Heart right ventricle (tissue), 16 donors: ENCODE data around the gene NEB. TPM values are rescaled to one million over a fixed set of nuclear protein-coding genes. Genes with fewer than 3 reads are reported as not detected.
"Not testable (repeated sequence)": the region's sequence is repeated elsewhere in the genome, so short reads cannot be mapped to it uniquely, and the experiment has no call there.

Source experiments
- ATAC-seq, 8 donors: fragments of 200-7000 bp; cut with Tn5 transposase; one replicate each; pipeline ENCODE4 v1.9.1; 2020; ENCODE audit warnings: mild to moderate bottlenecking in 8 of 8, moderate library complexity in 8 of 8, moderate number of reproducible peaks in 1 of 8
- DNase-seq, 2 donors: peaks; one replicate each; pipeline ENCODE4 v3.0.0-alpha.2; 2020
- H3K27ac ChIP-seq, 10 donors: fragments of 200-600 bp; sonication (generic) in 2 of 10; one replicate each; pipeline versions ENCODE4 v1.5.0 to v1.8.0; 2020 to 2022; ENCODE audit warnings: mild to moderate bottlenecking in 3 of 10
- H3K27me3 ChIP-seq, 7 donors: fragments of 200-600 bp; one replicate each; pipeline ENCODE4 v1.8.0; 2021 to 2022; ENCODE audit warnings: mild to moderate bottlenecking in 2 of 7
- H3K36me3 ChIP-seq, 9 donors: fragments of 200-600 bp; sonication (generic) in 1 of 9; one replicate each; pipeline versions ENCODE4 v1.5.0 to v1.8.0; 2020 to 2022; ENCODE audit warnings: mild to moderate bottlenecking in 2 of 9
- H3K4me1 ChIP-seq, 9 donors: fragments of 200-600 bp; sonication (generic) in 1 of 9; one replicate each; pipeline versions ENCODE4 v1.5.0 to v1.8.0; 2020 to 2022; ENCODE audit warnings: mild to moderate bottlenecking in 4 of 9
- H3K4me3 ChIP-seq, 10 donors: fragments of 200-600 bp; sonication (generic) in 2 of 10; one replicate each; pipeline versions ENCODE4 v1.5.0 to v1.8.0; 2020 to 2022; ENCODE audit warnings: mild to moderate bottlenecking in 7 of 10, moderate library complexity in 2 of 10
- H3K9me3 ChIP-seq, 11 donors: fragments of 200-600 bp in 10 of 11; sonication (generic) in 2 of 11; one replicate each; pipeline versions ENCODE4 v1.5.0 to v1.8.0; 2013 to 2022; ENCODE audit warnings: mild to moderate bottlenecking in 2 of 11, control low read depth in 1 of 11, moderate library complexity in 1 of 11
- WGBS, 2 donors: extraction: QIAGEN DNeasy Blood & Tissue Kit; methylation state at CpG; one replicate each; pipeline ENCODE4 v1.1.7; 2013; ENCODE audit warnings: inconsistent platforms in 1 of 2; 5-methylcytosine and 5-hydroxymethylcytosine counted together
- intact Hi-C, 10 donors: fragments of 100-400 bp; cut with DNase I; formaldehyde crosslinking; loops; one replicate each; pipeline versions ENCODE4 v1.11.1 to v1.14.2; 2022
- polyA plus RNA-seq, 2 donors: library from polyadenylated mRNA; stranded (reverse); fragments of 200-250 nt; gene quantifications; one replicate each; pipeline ENCODE4 v1.2.3, GENCODE V29; 2013
- total RNA-seq, 10 donors: library from RNA; stranded (reverse); fragmentation: NEBNext Ultra II Directional in 3 of 10; extraction: Animal tissue kit (Norgen Biotek cat#: 25700) in 3 of 10; gene quantifications; one replicate each; pipeline versions ENCODE4 v1.2.1 to v1.2.4, GENCODE V29; 2021 to 2023
- TF ChIP-seq, protein P1 (sequence below), 9 donors: fragments of 200-600 bp; sonication (generic) in 2 of 9; IDR thresholded peaks; one replicate each; pipeline versions ENCODE4 v1.5.0 to v1.8.0; 2021 to 2022; ENCODE audit warnings: antibody characterized with exemption in 9 of 9, mild to moderate bottlenecking in 5 of 9, moderate library complexity in 1 of 9
- donor health status: Arrhythmogenic right ventricular cardiomyopathy.
- donor health status: ischemic (EF 13 %, LVEDD 7.1; RV severe dilation, severe dysfunction).
- donor health status: healthy with polysubstance abuse.
- donor health status: DM: no; HTN: yes; CAD: no.
- donor health status: DM: no; HTN: no; CAD: no.
- donor health status: ischemic (EF 25% LVEDD 6.9; RV normal size, moderate dysfunction).
- donor health status: ischemic (EF 25% LVEDD 5.7; RV mildly dilated, moderate dysfunction).
- donor health status: healthy.
- donor health status: DM: yes; HTN: yes; CAD: no.
- donor health status: Ischemic cardiomyopathy.
- donor health status: ischemic (EF 35%, LVEDD 5.7; RV mildly dilated, moderate dysfunction).
- donor health status: nonischemic (EF 11% LVEDD 7.7; RV severe dilation, severe dysfunction).
- donor health status: DM: yes; HTN: yes; CAD: no.
- donor health status: PGD.
- donor health status: ischemic (EF 29% LVEDD 5.4; RV normal size, mild dysfunction).
- donor health status: nonischemic (EF 23%, LVEDD 6.1; RV moderate dilation, normal function).

NEB gene
- total and polyA plus RNA-seq, 12 donors = 0.32 to 19.4 (median 3.8) TPM

DNA sequence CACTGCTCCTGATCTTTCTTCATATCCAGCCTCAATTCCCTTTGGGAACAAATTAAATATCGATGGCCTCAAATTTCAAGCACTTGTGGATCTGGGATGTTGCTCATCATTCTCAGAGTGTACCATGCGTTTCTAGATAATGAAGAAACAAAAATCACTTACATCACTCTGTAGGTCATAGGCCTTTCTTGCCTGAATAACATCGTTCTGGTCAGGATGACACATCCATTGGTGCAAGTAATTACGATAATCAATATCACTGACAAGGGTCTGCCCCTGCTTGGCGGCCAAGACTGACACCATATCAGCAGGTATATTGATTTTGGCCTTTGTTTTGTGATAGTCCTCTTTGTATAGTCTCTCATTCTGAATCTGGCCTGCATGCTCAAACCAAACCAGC lies 167.3 kb downstream of the NEB start:
- H3K4me1 ChIP-seq = no peaks in the 10 kb centered on the region
- H3K27ac ChIP-seq = no peak overlapping the region
- WGBS, 2 donors = 88 to 90% methylated on average over 5 of the region's 5 CpGs
- ATAC-seq = no peak
- H3K36me3 ChIP-seq = no peaks in the 10 kb centered on the region
- no peaks in the 10 kb centered on the region for H3K27me3 ChIP-seq
- TF ChIP-seq, protein P1, sequence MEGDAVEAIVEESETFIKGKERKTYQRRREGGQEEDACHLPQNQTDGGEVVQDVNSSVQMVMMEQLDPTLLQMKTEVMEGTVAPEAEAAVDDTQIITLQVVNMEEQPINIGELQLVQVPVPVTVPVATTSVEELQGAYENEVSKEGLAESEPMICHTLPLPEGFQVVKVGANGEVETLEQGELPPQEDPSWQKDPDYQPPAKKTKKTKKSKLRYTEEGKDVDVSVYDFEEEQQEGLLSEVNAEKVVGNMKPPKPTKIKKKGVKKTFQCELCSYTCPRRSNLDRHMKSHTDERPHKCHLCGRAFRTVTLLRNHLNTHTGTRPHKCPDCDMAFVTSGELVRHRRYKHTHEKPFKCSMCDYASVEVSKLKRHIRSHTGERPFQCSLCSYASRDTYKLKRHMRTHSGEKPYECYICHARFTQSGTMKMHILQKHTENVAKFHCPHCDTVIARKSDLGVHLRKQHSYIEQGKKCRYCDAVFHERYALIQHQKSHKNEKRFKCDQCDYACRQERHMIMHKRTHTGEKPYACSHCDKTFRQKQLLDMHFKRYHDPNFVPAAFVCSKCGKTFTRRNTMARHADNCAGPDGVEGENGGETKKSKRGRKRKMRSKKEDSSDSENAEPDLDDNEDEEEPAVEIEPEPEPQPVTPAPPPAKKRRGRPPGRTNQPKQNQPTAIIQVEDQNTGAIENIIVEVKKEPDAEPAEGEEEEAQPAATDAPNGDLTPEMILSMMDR (IDR thresholded peaks at IDR 0.05) = no peak
- no peak overlapping the region for H3K4me3 ChIP-seq
- no peaks in the 10 kb centered on the region for H3K9me3 ChIP-seq
- intact Hi-C loops = no loop called here
- no peak for DNase-seq

GRCh38 chr2:151562398-151562797 lies 171.9 kb downstream of the NEB start:
- DNase-seq (no peak), ATAC-seq (no peak)
- intact Hi-C loops = no loop called here
- Histone ChIP-seq H3K36me3 (no peaks in the 10 kb centered on the region), H3K9me3 (peaks cover 0 to 6% (median 0%) of the 10 kb centered on the region in 11 donors), H3K4me3 (no peak overlapping the region), H3K27me3 (no peaks in the 10 kb centered on the region), H3K4me1 (peaks cover 0 to 7% (median 0%) of the 10 kb centered on the region in 9 donors), H3K27ac (no peak overlapping the region)
- WGBS, 2 donors = 96% methylated on average over 8 of the region's 8 CpGs
- TF ChIP-seq, protein P1 (IDR thresholded peaks at IDR 0.05) = no peak

- peak overlapping the region in 5 of 10 donors; percentile 2 to 37 (median 35) for H3K27ac ChIP-seq
- peaks cover 0 to 6% (median 0%) of the 10 kb centered on the region in 11 donors for H3K9me3 ChIP-seq
- H3K27me3 ChIP-seq = no peaks in the 10 kb centered on the region
- intact Hi-C loops = no loop called here
- peak in 1 of 2 donors; percentile 49 for DNase-seq
- no peaks in the 10 kb centered on the region for H3K36me3 ChIP-seq
- peak; percentile 75 to 100 (median 96) for ATAC-seq
- H3K4me3 ChIP-seq = no peak overlapping the region
- peaks cover 0 to 7% (median 0%) of the 10 kb centered on the region in 9 donors for H3K4me1 ChIP-seq
- 6 to 8% methylated on average over 3 of the region's 3 CpGs for WGBS, 2 donors
- TF ChIP-seq, protein P1 (IDR thresholded peaks at IDR 0.05) = no peak
Observed at GRCh38 chr2:151560289-151560688, 174.0 kb downstream of the NEB start.

DNA sequence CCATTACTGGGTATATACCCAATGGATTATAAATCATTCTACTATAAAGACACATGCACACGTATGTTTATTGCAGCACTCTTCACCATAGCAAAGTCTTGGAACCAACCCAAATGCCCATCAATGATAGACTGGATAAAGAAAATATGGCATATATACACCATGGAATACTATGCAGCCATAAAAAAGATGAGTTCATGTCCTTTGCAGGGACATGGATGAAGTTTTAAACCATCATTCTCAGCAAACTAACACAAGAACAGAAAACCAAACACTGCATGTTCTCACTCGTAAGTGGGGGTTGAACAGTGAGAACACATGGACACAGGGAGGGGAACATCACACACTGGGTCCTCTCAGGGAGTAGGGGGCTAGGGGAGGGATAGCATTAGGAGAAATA lies 174.8 kb downstream of the NEB start:
- ATAC-seq, H3K9me3 ChIP-seq, DNase-seq, H3K4me1 ChIP-seq, intact Hi-C loops, H3K27me3 ChIP-seq, H3K36me3 ChIP-seq, H3K4me3 ChIP-seq: not testable (repeated sequence)
- WGBS, 2 donors = 95 to 96% methylated on average over 2 of the region's 2 CpGs
- peak overlapping the region in 1 of 10 donors; percentile 37 for H3K27ac ChIP-seq

DNA sequence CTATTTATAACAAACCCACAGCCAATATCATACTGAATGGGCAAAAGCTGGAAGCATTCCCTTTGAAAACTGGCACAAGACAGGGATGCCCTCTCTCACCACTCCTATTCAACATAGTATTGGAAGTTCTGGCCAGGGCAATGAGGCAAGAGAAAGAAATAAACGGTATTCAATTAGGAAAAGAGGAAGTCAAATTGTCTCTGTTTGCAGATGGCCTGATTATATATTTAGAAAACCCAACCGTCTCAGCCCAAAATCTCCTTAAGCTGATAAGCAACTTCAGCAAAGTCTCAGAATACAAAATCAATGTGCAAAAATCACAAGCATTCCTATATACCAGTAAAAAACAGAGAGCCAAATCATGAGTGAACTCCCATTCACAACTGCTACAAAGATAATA lies 176.4 kb downstream of the NEB start:
- intact Hi-C loops, H3K4me1 ChIP-seq, DNase-seq, ATAC-seq, H3K36me3 ChIP-seq, H3K4me3 ChIP-seq, H3K27ac ChIP-seq, H3K27me3 ChIP-seq, H3K9me3 ChIP-seq: not testable (repeated sequence)
- WGBS, 2 donors = 48 to 58% methylated on average over 2 of the region's 2 CpGs
